OCI-LY3 (cell line): ENCODE data around the gene ZNF385A.

Experiments used
- H2AFZ ChIP-seq: fragments of 200-600, 300-600 bp; shearing (Covaris generic); 2 replicates; pipeline ENCODE4 v1.6.0; 2014; ENCODE audit warnings: antibody characterized with exemption, low read depth, low read length
- H3K27ac ChIP-seq: fragments of 200-600, 300-600 bp; sonication (generic); 2 replicates; pipeline ENCODE4 v1.5.1; 2014; ENCODE audit warnings: mild to moderate bottlenecking, low read length, moderate library complexity, mixed read lengths
- H3K27me3 ChIP-seq: fragments of 200-600, 300-600 bp; sonication (generic); 2 replicates; pipeline ENCODE4 v1.6.1; 2014; ENCODE audit warnings: low read depth, low read length, mixed read lengths
- H3K36me3 ChIP-seq: fragments of 200-600, 300-600 bp; sonication (generic); replicated peaks from 2 replicates; pipeline ENCODE3; 2014; ENCODE audit warnings: low read depth, low read length, mixed read lengths
- H3K4me1 ChIP-seq: fragments of 300-600, 200-600 bp; sonication (generic); 2 replicates; pipeline ENCODE4 v1.6.1; 2014; ENCODE audit warnings: low read length, mixed read lengths
- H3K4me2 ChIP-seq: fragments of 200-600, 300-600 bp; sonication (generic); 2 replicates; pipeline ENCODE4 v1.6.1; 2014; ENCODE audit warnings: low read length, mixed read lengths
- H3K4me3 ChIP-seq: fragments of 300-600, 200-600 bp; sonication (generic); 2 replicates; pipeline ENCODE4 v1.5.1; 2014; ENCODE audit warnings: antibody characterized with exemption, mild to moderate bottlenecking, low read length, moderate library complexity
- H3K79me2 ChIP-seq: fragments of 300-600, 200-600 bp; shearing (Covaris generic); 2 replicates; pipeline ENCODE4 v1.6.1; 2014; ENCODE audit warnings: mild to moderate bottlenecking, low read length, mixed read lengths
- H3K9ac ChIP-seq: fragments of 300-600, 200-600 bp; shearing (Covaris generic); 2 replicates; pipeline ENCODE4 v1.6.0; 2014; ENCODE audit warnings: mild to moderate bottlenecking, low read length, moderate library complexity
- H3K9me3 ChIP-seq: fragments of 200-600, 300-600 bp; shearing (Covaris generic); 2 replicates; pipeline ENCODE4 v1.6.1; 2014; ENCODE audit warnings: low read length, mixed read lengths; ENCODE audit not compliant: insufficient read depth
- H4K20me1 ChIP-seq: fragments of 200-600, 300-600 bp; sonication (generic); 2 replicates; pipeline ENCODE4 v1.6.1; 2016; ENCODE audit warnings: low read length, mixed read lengths; ENCODE audit not compliant: insufficient read depth
- CTCF ChIP-seq: fragments of 200-600, 300-600 bp; sonication (generic); IDR thresholded peaks from 2 replicates; pipeline ENCODE4 v1.5.1; 2014; ENCODE audit warnings: antibody characterized with exemption, low read length, low read depth
- EZH2phosphoT487 ChIP-seq: fragments of 200-600 bp; shearing (Covaris generic); IDR thresholded peaks from 2 replicates; pipeline ENCODE4 v1.6.1; 2018; ENCODE audit warnings: antibody characterized with exemption, mixed run types, low read depth

The ZNF385A gene

GRCh38 chr12:54377007-54377406 is 7.5 kb downstream of the ZNF385A start:
- H3K9me3 ChIP-seq: no peaks in the 10 kb centered on the region
- TF ChIP-seq CTCF: no peak
- TF ChIP-seq EZH2phosphoT487: no peak
- H3K79me2 ChIP-seq: no peaks in the 10 kb centered on the region
- 0 out of 2 replicates have a peak, but pooled peaks cover 3% of the 10 kb centered on the region for H4K20me1 ChIP-seq
- H3K27ac ChIP-seq: no peak overlapping the region
- H3K9ac ChIP-seq: no peak overlapping the region
- no peak overlapping the region for H3K4me2 ChIP-seq
- H3K4me1 ChIP-seq: peaks cover 14% of the 10 kb centered on the region
- H2AFZ ChIP-seq: no peak overlapping the region
- no peak overlapping the region for H3K4me3 ChIP-seq
- H3K36me3 ChIP-seq: no peaks in the 10 kb centered on the region
- no peaks in the 10 kb centered on the region for H3K27me3 ChIP-seq

GRCh38 chr12:54376596-54376995 is 7.9 kb downstream of the ZNF385A start:
- peaks cover 14% of the 10 kb centered on the region for H3K4me1 ChIP-seq
- H4K20me1 ChIP-seq: 0 out of 2 replicates have a peak, but pooled peaks cover 3% of the 10 kb centered on the region
- H3K9me3 ChIP-seq: no peaks in the 10 kb centered on the region
- H3K9ac ChIP-seq: no peak overlapping the region
- H3K4me3 ChIP-seq: no peak overlapping the region
- H3K4me2 ChIP-seq: no peak overlapping the region
- H3K36me3 ChIP-seq: no peaks in the 10 kb centered on the region
- TF ChIP-seq CTCF (no peak), EZH2phosphoT487 (no peak)
- H2AFZ ChIP-seq: no peak overlapping the region
- no peaks in the 10 kb centered on the region for H3K79me2 ChIP-seq
- H3K27me3 ChIP-seq: no peaks in the 10 kb centered on the region
- no peak overlapping the region for H3K27ac ChIP-seq

GRCh38 chr12:54375259-54375579 is 9.3 kb downstream of the ZNF385A start:
- H3K79me2 ChIP-seq: no peaks in the 10 kb centered on the region
- H3K27ac ChIP-seq: no peak overlapping the region
- no peaks in the 10 kb centered on the region for H3K36me3 ChIP-seq
- peaks cover 14% of the 10 kb centered on the region for H3K4me1 ChIP-seq
- no peak overlapping the region for H3K9ac ChIP-seq
- H3K27me3 ChIP-seq: no peaks in the 10 kb centered on the region
- 0 out of 2 replicates have a peak, but pooled peaks cover 3% of the 10 kb centered on the region for H4K20me1 ChIP-seq
- no peak overlapping the region for H3K4me2 ChIP-seq
- TF ChIP-seq EZH2phosphoT487: no peak
- no peak for TF ChIP-seq CTCF
- H3K9me3 ChIP-seq: no peaks in the 10 kb centered on the region
- no peak overlapping the region for H3K4me3 ChIP-seq
- no peak overlapping the region for H2AFZ ChIP-seq

- Histone ChIP-seq H3K9me3 (no peaks in the 10 kb centered on the region), H4K20me1 (0 out of 2 replicates have a peak, but pooled peaks cover 3% of the 10 kb centered on the region), H3K79me2 (no peaks in the 10 kb centered on the region), H3K27me3 (no peaks in the 10 kb centered on the region), H3K9ac (no peak overlapping the region), H3K4me1 (peaks cover 11% of the 10 kb centered on the region), H3K4me3 (no peak overlapping the region), H3K36me3 (no peaks in the 10 kb centered on the region), H3K27ac (no peak overlapping the region), H3K4me2 (no peak overlapping the region), H2AFZ (no peak overlapping the region)
- TF ChIP-seq EZH2phosphoT487: no peak
- no peak for TF ChIP-seq CTCF
Observed at GRCh38 chr12:54374562-54375258, 9.8 kb downstream of the ZNF385A start.
